Activated naive CD4-positive, alpha-beta T cell treated with anti-CD3 and anti-CD28 coated beads for 36 hours (primary cell): ENCODE measurements around the gene CELA3A. TPM values are rescaled to one million over a fixed set of nuclear protein-coding genes. Genes with fewer than 3 reads are reported as not detected.
"Not testable (repeated sequence)": the region's sequence is repeated elsewhere in the genome, so short reads cannot be mapped to it uniquely, and the experiment has no call there.

ENCODE experiments used
- CTCF ChIA-PET: fragments of 350-600 bp; sonication (Branson Sonifier 250); formaldehyde crosslinking; loops from one replicate; lab custom pipeline; 2021; ENCODE audit warnings: antibody characterized with exemption; lab: Charles Lee
- DNase-seq: peaks from one replicate; pipeline ENCODE4 v3.0.0-alpha.2; 2020
- H3K27ac Mint-ChIP-seq: one replicate; pipeline ENCODE4 v1.8.0; 2021; ENCODE audit warnings: mild to moderate bottlenecking, mixed read lengths
- H3K27me3 Mint-ChIP-seq: one replicate; pipeline ENCODE4 v1.8.0; 2021; ENCODE audit warnings: low read depth, mixed read lengths
- H3K36me3 Mint-ChIP-seq: one replicate; pipeline ENCODE4 v1.8.0; 2021; ENCODE audit warnings: low read depth, mixed read lengths
- H3K4me1 Mint-ChIP-seq: one replicate; pipeline ENCODE4 v1.8.0; 2021; ENCODE audit warnings: low read depth, mixed read lengths
- H3K4me3 Mint-ChIP-seq: one replicate; pipeline ENCODE4 v1.8.0; 2021; ENCODE audit warnings: mild to moderate bottlenecking, moderate library complexity, mixed read lengths
- H3K9me3 Mint-ChIP-seq: one replicate; pipeline ENCODE4 v1.8.0; 2021; ENCODE audit warnings: mixed read lengths
- intact Hi-C: fragments of 100-400 bp; cut with micrococcal nuclease; formaldehyde crosslinking; loops from one replicate; pipeline ENCODE4 v1.15.1; 2023
- total RNA-seq, 2 experiments: library from RNA; stranded (reverse); gene quantifications; one replicate each; pipeline ENCODE4 v1.2.3, GENCODE V29; 2021

CELA3A gene
- total RNA-seq, 2 experiments from 2014 or later: not detected

DNA sequence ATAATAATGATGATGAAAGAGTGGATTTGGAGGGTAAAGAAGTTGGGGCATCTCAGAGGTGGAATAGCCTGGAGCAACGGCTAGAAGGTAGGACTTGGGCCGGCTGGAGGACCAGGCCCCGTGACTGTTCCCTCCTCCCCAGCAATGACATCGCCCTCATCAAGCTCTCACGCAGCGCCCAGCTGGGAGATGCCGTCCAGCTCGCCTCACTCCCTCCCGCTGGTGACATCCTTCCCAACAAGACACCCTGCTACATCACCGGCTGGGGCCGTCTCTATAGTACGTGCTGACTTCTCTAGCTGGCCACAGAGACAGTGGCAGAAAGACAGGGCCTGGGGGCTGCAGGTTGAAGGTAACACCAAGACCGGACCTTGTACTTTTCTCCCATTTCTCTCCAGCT lies 5.3 kb downstream of the CELA3A start:
- H3K9me3 Mint-ChIP-seq, intact Hi-C loops, H3K4me3 Mint-ChIP-seq, H3K36me3 Mint-ChIP-seq, CTCF ChIA-PET, H3K27ac Mint-ChIP-seq, H3K27me3 Mint-ChIP-seq, DNase-seq, H3K4me1 Mint-ChIP-seq: not testable (repeated sequence)

DNA sequence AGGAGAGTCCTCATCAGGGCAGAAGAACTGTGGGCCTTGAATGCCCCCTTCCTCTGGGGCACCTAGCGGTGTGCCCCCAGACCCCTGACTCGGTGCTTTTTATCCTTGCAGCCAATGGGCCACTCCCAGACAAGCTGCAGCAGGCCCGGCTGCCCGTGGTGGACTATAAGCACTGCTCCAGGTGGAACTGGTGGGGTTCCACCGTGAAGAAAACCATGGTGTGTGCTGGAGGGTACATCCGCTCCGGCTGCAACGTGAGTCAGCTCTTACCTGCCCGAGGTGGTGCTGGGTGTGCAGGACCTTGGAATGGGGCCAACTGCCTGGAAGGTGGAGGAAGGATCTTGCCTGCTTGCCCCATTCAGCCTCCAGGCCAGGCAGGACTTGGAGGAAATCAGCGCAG lies 5.8 kb downstream of the CELA3A start:
- H3K4me1 Mint-ChIP-seq, CTCF ChIA-PET, DNase-seq, intact Hi-C loops, H3K36me3 Mint-ChIP-seq, H3K4me3 Mint-ChIP-seq, H3K27ac Mint-ChIP-seq, H3K9me3 Mint-ChIP-seq, H3K27me3 Mint-ChIP-seq: not testable (repeated sequence)

DNA sequence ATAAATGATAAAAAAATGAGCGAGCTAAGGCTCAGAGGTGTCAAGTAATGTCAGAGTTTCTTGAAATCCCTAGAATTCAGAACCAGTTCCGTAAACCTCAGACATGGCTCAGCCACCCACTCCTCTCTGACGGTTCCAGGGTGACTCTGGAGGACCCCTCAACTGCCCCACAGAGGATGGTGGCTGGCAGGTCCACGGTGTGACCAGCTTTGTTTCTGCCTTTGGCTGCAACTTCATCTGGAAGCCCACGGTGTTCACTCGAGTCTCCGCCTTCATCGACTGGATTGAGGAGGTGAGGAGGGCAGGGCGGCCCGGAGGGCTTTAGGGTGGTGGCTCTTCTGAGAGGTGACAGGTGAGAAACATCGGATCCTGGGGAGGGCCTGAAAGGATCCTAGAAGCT lies 8.1 kb downstream of the CELA3A start:
- H3K9me3 Mint-ChIP-seq, H3K4me1 Mint-ChIP-seq, H3K4me3 Mint-ChIP-seq, H3K27me3 Mint-ChIP-seq, H3K36me3 Mint-ChIP-seq, DNase-seq, H3K27ac Mint-ChIP-seq, intact Hi-C loops: not testable (repeated sequence)
- CTCF ChIA-PET: interaction anchor here (1.2 kb wide), 1 partner anchor 13 kb away, joined by 3 read pairs; no protein-coding TSS in a partner anchor

DNA sequence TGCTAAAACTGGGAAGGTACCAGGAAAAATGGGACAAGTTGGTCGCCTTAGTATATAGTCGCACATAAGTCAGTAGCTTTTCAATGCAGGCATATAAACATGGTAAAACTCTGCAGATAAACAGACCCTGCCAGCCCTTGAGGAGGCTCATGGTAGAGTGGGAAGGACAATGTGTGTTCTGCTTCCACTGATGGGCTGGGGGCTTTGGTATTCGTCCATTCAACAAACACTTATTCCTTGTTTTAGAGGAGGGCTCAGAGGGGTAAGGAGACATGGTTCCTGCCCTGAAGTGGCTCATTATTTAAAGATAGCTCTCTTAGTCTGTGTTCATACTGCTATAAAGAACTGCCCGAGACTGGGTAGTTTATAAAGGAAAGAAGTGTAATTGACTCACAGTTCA lies 11.3 kb downstream of the CELA3A start:
- H3K27ac Mint-ChIP-seq, H3K36me3 Mint-ChIP-seq, CTCF ChIA-PET, H3K4me1 Mint-ChIP-seq, H3K9me3 Mint-ChIP-seq, H3K27me3 Mint-ChIP-seq, intact Hi-C loops, DNase-seq, H3K4me3 Mint-ChIP-seq: not testable (repeated sequence)

DNA sequence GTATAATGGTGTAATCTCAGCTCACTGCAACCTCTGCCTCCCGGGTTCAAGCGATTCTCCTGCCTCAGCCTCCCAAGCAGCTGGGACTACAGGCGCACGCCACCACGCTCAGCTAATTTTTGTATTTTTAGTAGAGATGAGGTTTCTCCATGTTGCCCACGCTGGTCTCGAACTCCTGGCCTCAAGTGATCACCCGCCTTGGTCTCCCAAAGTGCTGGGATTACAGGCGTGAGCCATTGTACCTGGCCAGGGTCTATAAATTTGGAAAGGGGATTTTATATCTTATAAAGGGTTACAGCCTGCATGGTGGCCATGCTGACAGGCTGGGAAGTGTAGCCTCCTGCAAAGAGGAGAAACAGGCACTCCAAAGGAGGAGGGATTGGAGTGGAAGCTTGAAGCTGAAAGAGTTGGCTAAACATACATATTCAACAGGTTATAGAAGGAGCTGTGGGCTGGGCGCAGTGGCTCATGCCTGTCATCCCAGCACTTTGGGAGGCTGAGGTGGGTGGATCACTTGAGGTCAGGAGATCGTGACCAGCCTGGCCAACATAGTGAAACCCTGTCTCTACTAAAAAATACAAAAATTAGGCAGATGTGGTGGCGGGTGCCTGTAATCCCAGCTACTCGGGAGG lies 13.2 kb downstream of the CELA3A start:
- intact Hi-C loops, H3K36me3 Mint-ChIP-seq, DNase-seq, CTCF ChIA-PET, H3K9me3 Mint-ChIP-seq, H3K27me3 Mint-ChIP-seq, H3K4me3 Mint-ChIP-seq, H3K27ac Mint-ChIP-seq: not testable (repeated sequence)
- H3K4me1 Mint-ChIP-seq: peaks cover 12% of the 10 kb centered on the region

DNA sequence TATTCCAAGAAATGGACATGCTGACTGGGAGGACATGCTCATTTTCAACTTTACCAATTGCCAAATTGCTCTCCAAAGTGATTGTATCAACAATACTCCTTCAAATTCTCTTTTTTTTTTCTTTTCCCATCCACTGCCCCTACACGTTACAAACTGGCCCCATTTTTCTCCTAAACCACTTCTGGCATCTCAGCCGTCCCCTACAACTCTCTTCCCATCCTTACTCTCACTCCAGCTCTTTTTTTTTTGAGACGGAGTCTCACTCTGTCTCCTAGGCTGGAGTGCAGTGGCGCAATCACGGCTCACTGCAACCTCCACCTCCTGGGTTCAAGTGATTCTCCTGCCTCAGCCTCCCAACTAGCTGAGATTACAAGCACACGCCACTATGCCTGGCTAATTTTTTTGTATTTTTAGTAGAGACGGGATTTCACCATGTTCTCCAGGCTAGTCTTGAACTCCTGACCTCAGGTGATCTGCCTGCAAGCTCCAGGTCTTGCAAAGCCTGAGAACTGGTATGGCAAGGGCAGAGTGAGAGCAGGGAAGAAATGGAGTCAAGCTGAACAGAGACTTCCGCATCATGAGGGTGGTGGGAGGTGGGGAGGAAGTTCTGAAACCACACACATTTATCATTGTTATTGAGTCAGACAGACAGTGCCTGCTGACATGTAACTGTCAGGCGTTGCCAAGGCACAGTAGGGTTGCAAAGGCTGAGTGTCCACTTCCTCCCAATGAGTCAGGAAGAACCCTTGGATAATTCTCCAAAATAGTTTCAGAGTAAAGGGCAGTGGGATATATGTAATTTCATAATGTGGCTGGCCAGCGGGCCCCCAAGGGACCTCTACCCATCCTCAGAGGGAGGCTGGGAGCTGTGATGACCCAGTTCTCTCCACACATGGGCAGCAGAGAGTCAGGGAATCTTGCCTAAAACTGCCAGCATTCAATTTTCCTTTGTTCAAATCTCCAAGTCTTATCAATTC lies 17.4 kb downstream of the CELA3A start:
- intact Hi-C loops: loop anchor here (1.0 kb wide), 1 partner anchor 73 kb away; no protein-coding TSS in a partner anchor

DNA sequence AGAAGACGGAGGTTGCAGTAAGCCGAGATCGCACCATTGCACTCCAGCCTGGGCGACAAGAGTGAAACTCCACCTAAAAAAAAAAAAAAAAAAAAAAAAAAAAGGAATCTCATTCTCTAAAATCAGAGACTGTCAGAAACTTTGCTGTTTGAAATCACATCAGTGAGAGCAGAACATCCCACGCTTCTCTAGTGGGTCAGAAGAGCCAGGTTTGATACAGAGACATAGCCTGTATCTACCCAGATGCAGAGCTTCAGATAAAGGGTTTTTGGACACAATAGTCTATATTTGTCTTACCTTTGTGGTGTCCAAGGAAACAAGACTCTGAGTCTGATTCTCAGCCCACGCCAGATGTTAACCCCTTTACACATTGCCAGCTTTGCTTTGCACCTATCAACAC lies 19.6 kb downstream of the CELA3A start:
- Mint-ChIP-seq H3K27ac (no peak overlapping the region), H3K9me3 (no peaks in the 10 kb centered on the region), H3K27me3 (no peaks in the 10 kb centered on the region), H3K4me1 (peaks cover 33% of the 10 kb centered on the region), H3K4me3 (no peak overlapping the region), H3K36me3 (peaks cover 3% of the 10 kb centered on the region)
- CTCF ChIA-PET: interaction anchor here (0.6 to 5.6 kb wide), 4 partner anchors 33 to 485 kb away, joined by 3 to 24 read pairs (median 4); no protein-coding TSS in a partner anchor
- no peak for DNase-seq
- intact Hi-C loops: loop anchor here (5.0 to 10.0 kb wide), 2 partner anchors 39 to 676 kb away; no protein-coding TSS in a partner anchor

More for the DNA sequence above, 17.4 kb downstream of the CELA3A start:
- H3K9me3 Mint-ChIP-seq: no peaks in the 10 kb centered on the region
- DNase-seq: peak; percentile 83
- no peaks in the 10 kb centered on the region for H3K36me3 Mint-ChIP-seq
- peak overlapping the region; percentile 73 for H3K27ac Mint-ChIP-seq
- CTCF ChIA-PET: interaction anchor here (0.8 to 1.5 kb wide), 5 partner anchors 9 to 109 kb away, joined by 3 to 4 read pairs (median 3); no protein-coding TSS in a partner anchor
- H3K27me3 Mint-ChIP-seq: no peaks in the 10 kb centered on the region
- H3K4me1 Mint-ChIP-seq: peaks cover 26% of the 10 kb centered on the region
- no peak overlapping the region for H3K4me3 Mint-ChIP-seq

DNA sequence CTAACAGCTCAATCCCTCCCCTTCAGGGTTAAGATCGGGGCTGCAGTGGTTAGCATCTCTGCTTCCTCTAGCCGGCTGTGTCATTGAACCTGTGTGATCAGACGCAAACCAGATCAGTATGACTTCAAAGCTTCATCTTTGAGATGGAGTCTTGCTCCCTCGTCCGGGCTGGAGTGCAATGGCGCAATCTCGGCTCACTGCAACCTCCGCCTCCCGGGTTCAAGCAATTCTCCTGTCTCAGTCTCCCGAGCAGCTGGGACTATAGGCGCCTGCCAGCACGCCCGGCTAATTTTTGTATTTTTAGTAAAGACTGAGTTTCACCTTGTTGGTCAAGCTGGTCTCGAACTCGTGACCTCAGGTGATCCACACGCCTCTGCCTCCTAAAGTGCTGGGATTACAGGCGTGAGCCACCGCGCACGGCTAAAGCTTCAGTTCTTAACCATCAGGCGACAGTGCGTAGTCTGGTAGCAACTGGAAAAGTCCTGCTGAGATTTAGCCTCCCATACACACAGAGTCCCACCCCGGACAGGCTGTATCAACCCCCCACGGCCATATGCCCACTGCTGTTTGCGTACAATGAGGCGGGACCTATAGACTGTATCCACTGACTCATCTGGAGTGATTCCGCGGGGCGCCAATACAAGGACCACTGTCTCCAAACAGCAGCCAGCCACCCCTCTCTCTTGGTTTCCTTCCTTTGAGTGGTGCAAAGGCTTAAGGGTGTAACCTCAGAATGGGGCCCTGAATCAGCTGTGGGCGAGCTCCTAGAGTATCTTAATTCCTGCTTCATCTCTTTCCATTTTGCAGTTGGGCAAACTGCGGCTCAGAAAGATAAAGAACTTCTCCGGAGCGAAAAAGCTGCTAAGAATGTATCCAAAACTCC lies 23.3 kb downstream of the CELA3A start:
- Mint-ChIP-seq H3K4me1 (peaks cover 46% of the 10 kb centered on the region), H3K9me3 (peaks cover 1% of the 10 kb centered on the region), H3K36me3 (peaks cover 4% of the 10 kb centered on the region), H3K27ac (peak overlapping the region; percentile 97), H3K4me3 (peak overlapping the region; percentile 88), H3K27me3 (no peaks in the 10 kb centered on the region)
- intact Hi-C loops: loop anchor here (1.0 to 10.0 kb wide), 8 partner anchors 24 to 680 kb away; partner anchors contain the start of genes USP48 and ZBTB40
- DNase-seq: peak; percentile 85
- CTCF ChIA-PET: interaction anchor here (0.6 to 5.6 kb wide), 13 partner anchors 10 to 392 kb away, joined by 3 to 24 read pairs (median 5); no protein-coding TSS in a partner anchor

DNA sequence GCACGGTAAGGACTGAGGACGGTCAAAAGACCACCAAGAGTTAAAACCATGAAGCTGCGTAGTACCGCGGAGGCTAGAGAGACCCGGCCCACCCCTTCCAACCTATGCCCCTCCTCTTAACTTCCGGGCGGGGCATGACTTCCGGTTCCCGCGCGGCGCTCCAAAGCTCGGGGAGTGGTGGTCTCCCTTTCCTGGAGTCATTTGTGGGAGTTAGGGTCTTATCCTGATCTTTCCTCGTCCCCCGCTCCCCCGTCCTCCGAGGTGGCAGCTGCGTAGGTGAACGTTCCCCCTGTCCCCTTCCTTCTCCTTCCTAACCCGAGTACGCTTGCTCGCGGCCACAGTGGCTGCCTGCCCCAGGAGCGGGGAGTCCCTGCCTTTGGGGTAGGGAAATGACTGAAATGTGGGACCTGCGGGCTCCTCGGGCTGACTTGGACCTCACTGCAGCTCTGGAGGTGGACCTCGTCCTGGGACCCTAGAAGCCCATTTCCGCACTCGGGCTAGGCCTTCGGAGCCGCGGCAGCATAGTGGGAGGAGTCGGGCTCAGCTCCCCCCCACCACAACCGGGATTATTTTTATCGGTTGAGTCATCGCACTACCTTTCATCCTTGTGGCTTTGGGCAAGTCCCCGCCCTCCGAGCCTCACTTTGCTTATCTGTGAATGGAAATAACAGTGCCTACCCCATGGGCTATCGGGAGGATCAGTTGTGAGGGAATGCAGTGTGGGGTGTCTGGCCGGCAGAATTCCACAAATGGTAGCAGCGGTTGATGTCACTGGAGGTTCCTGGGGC lies 24.1 kb downstream of the CELA3A start:
- Mint-ChIP-seq H3K27me3 (no peaks in the 10 kb centered on the region), H3K4me1 (peaks cover 54% of the 10 kb centered on the region), H3K4me3 (peak overlapping the region; percentile 88), H3K36me3 (peaks cover 4% of the 10 kb centered on the region), H3K27ac (peak overlapping the region; percentile 97), H3K9me3 (peaks cover 1% of the 10 kb centered on the region)
- intact Hi-C loops: loop anchor here (1.0 to 10.0 kb wide), 7 partner anchors 23 to 681 kb away; partner anchors contain the start of genes USP48 and ZBTB40
- DNase-seq: peak; percentile 94
- CTCF ChIA-PET: interaction anchor here (1.3 to 5.6 kb wide), 6 partner anchors 9 to 78 kb away, joined by 3 to 24 read pairs (median 8); no protein-coding TSS in a partner anchor

DNA sequence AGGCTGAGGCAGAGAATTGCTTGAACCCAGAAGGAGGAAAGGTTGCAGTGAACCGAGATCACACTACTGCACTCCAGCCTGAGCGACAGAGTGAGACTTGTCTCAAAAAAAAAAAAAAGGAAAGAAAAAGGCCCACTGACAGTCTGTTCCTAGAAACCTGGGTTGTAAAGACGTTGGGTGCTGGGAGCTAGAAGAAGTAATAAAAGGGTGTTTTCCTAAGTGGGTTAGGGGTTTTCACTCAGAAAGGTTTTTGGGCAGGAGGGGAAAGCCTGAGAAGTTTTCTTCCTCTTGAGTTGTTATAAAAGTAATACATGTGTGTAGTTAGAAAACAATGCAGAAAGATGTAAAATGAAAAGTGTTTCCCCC lies 25.4 kb downstream of the CELA3A start:
- peak overlapping the region; percentile 88 for H3K4me3 Mint-ChIP-seq
- no peaks in the 10 kb centered on the region for H3K27me3 Mint-ChIP-seq
- peak overlapping the region; percentile 97 for H3K27ac Mint-ChIP-seq
- peaks cover 1% of the 10 kb centered on the region for H3K9me3 Mint-ChIP-seq
- intact Hi-C loops: loop anchor here (1.0 to 10.0 kb wide), 4 partner anchors 12 to 733 kb away; no protein-coding TSS in a partner anchor
- DNase-seq: peak; percentile 57
- CTCF ChIA-PET: interaction anchor here (0.8 to 5.2 kb wide), 4 partner anchors 8 to 26 kb away, joined by 3 to 27 read pairs (median 4); no protein-coding TSS in a partner anchor
- H3K36me3 Mint-ChIP-seq: peaks cover 4% of the 10 kb centered on the region
- H3K4me1 Mint-ChIP-seq: peaks cover 64% of the 10 kb centered on the region

DNA sequence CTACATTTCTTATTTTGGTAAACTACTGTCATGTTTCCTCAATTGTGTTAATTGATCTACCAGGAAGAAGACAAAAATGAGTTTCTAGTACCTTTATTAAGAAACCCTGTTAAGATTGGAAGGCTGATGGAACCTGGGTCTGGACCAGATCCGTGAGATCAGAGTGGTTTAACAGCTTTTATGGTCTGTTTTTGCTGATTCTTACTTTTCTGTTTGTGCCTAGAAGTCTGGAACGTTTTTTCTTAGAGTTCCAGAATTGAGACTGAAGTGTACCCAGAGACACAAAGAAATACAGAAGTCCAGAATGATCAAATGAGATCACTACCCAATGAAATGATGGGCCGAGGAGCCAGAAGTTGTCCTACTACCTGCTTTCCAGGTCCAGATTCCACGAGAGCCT lies 28.6 kb downstream of the CELA3A start:
- Mint-ChIP-seq H3K27ac (no peak overlapping the region), H3K9me3 (peaks cover 1% of the 10 kb centered on the region), H3K36me3 (peaks cover 4% of the 10 kb centered on the region), H3K4me1 (peaks cover 60% of the 10 kb centered on the region), H3K27me3 (no peaks in the 10 kb centered on the region), H3K4me3 (no peak overlapping the region)
- no peak for DNase-seq
- intact Hi-C loops: loop anchor here (5.0 kb wide), 1 partner anchor 1587 kb away; no protein-coding TSS in a partner anchor
- CTCF ChIA-PET: interaction anchor here (5.2 kb wide), 1 partner anchor 9 kb away, joined by 27 read pairs; no protein-coding TSS in a partner anchor
